ENCODE measurements around the gene KRTAP2-1.
"Not testable (repeated sequence)": the region's sequence is repeated elsewhere in the genome, so short reads cannot be mapped to it uniquely, and the experiment has no call there.

Gene KRTAP2-1, protein sequence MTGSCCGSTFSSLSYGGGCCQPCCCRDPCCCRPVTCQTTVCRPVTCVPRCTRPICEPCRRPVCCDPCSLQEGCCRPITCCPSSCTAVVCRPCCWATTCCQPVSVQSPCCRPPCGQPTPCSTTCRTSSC

DNA sequence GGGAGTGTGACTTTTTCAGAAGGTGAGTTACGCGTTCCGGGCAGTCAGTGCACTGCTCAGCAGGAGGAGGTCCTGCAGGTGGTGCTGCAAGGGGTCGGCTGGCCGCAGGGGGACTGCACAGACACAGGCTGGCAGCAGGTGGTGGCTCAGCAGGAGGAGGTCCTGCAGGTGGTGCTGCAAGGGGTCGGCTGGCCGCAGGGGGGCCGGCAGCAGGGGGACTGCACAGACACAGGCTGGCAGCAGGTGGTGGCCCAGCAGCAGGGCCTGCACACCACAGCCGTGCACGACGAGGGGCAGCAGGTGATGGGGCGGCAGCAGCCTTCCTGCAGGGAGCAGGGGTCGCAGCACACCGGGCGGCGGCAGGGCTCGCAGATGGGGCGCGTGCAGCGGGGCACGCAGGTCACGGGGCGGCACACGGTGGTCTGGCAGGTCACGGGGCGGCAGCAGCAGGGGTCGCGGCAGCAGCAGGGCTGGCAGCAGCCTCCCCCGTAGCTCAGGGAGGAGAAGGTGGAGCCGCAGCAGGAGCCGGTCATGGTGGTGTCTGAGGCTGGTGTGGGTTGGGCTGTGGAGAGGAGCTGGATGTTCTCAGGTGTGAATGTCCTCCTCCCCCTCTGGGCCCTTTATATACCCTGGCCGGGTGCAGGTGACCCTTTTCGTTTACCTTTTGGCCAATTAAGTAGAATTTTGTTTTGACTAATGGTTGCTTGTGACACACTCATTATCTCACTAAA is at the start of gene KRTAP2-1:
Gene KRTAP2-1 (minus strand): TSS at position 582 of the 731 bp plus-strand sequence. CDS start 49 bp downstream, at position 533.
- DNase-seq: not testable (repeated sequence)

DNA sequence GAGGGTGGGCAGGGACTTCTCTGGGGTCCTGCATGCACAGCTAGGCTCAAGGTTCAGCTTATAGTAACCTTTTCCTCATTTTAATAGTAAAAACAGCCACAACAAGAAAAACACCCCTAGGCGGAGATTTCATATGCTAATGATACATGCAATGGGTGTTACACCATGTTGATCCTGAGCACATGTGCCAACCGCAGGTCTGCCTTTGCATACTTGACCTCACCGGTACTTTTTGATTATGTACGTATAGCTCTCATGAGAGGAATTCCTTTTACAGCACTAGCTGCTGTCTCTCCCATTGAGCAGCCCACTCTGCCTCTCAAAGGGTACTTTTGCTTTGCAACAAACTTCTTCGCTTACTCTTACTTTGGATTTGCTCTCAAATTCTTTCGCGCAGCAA is 48.9 kb upstream of the KRTAP2-1 start:
- DNase-seq: no peak

DNA sequence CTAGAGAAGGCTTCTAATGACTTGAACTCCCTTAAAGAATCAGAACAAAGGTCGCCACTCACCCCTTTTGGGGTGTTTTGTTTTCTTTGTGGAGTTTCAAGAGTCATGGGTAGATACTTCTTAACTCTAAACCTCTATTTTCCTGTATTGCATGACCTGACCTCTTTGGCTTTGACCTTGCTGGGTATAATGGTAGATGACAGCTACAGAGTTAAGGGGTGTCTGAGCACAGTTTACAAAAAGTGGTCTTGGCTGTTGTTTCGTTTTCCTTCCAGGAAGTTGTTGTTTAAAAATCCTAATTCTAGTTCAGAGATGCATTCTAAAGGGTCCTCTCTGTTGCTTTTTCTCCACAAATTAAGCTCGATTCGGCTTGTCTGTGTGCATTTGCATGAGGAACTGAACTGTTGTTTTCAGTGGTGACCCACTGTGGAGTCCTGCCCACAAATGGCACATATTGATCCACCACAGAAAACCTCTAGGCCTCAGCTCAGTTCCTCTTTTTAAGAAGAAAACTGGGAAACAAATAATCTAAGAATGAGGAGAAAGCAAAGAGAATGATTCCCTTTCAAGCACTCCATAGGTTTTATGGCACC is 41.7 kb upstream of the KRTAP2-1 start:
- not testable (repeated sequence) for DNase-seq

DNA sequence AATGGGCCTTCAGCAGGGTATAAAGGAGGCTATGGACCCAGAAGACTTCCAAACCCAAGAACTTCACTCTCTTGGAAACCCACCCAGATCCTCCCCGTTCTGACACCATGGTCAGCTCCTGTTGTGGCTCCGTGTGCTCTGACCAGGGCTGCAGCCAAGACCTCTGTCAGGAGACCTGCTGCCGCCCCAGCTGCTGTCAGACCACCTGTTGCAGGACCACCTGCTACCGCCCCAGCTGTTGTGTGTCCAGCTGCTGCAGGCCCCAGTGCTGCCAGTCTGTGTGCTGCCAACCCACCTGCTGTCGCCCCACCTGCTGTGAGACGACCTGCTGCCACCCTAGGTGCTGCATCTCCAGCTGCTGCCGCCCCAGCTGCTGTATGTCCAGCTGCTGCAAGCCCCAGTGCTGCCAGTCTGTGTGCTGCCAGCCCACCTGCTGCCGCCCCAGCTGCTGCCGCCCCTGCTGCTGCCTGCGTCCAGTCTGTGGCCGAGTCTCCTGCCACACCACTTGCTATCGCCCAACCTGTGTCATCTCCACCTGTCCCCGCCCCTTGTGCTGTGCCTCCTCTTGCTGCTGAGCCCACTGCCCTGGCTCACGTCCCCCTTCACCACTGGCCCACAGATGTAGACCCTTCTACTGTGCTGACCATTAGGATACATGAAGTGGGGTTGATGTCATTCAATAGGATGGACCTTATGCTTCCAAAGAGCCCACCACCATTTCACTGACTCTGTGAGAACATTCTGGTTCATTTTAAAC is 37.2 kb upstream of the KRTAP2-1 start, which contains the start of gene KRTAP4-7:
Gene KRTAP4-7 (plus strand): TSS at position 51 of the 757 bp plus-strand sequence. CDS start 57 bp downstream, at position 108.
- DNase-seq: not testable (repeated sequence)

DNA sequence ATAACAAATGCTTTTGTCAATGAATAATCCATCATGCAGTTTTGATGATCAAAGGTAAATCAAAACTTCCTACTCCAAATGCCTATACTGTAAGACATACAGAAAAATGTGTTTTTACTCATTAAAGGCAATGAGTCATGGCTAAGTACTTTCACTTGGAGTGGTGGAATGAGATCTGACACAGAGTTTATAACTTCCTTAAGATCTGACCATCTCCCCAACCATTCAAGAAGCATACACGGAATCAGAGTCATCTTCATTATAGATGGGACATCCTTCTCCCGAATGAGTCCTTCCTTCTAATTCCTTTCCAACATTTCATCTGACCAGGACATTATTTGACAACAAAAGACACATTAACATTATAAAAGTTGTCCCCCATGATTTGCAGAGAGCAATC is 36.3 kb upstream of the KRTAP2-1 start:
- DNase-seq: not testable (repeated sequence)

DNA sequence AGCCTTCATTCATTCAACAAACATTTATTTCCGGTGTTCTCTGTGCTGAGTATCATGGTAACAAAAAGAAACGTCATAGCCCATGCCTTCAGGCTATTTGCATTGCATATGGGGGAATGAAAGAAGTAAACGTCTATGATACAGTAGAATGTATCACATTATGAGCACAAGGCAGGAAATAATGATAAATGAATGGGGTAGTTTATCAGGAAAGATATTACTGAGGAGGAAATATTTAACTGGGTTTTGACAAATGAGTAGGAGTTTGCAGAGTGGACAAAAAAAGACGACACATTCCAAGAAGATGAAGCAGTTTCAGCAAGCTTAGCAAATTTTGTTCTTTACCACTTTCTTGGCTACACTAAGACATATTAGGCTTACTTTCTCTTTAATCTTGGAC is 35.5 kb upstream of the KRTAP2-1 start:
- DNase-seq: no peak

DNA sequence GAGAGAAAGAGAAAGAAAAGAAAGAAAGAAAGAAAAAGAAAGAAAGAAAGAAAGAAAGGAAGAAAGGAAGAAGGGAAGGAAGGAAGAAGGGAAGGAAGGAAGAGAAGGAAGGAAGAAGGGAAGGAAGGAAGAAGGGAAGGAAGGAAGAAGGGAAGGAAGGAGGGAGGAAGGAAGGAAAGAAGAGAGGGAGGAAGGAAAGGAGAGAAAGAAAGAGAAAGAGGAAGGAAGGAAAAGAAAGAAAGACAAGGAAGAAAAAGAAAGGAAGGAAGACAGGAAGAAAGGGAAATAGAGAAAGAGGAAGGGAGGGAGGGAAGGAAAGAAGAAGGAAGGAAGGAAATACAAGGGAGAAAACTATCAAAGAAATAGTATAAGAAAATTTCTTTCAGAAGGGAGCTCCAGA is 29.7 kb upstream of the KRTAP2-1 start:
- DNase-seq: no peak

DNA sequence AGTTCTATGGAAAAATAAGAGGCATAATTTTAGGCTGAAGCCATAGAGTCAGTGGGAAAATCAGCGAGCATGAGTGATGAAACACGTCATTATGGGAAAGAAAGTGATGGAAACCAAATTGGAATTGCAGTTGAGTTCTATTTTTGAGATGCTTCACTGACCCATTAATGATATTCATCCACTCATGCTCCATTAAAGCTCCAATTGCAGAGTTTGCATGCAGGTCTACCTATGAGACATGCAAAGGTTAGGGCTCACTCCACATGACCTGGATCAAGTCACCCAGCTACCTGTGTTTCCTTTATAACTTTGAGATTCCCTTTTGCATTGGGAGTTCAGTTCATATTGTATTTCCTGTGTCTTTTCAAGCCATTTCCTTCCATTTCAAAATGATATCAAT is 26.6 kb upstream of the KRTAP2-1 start:
- DNase-seq: no peak

DNA sequence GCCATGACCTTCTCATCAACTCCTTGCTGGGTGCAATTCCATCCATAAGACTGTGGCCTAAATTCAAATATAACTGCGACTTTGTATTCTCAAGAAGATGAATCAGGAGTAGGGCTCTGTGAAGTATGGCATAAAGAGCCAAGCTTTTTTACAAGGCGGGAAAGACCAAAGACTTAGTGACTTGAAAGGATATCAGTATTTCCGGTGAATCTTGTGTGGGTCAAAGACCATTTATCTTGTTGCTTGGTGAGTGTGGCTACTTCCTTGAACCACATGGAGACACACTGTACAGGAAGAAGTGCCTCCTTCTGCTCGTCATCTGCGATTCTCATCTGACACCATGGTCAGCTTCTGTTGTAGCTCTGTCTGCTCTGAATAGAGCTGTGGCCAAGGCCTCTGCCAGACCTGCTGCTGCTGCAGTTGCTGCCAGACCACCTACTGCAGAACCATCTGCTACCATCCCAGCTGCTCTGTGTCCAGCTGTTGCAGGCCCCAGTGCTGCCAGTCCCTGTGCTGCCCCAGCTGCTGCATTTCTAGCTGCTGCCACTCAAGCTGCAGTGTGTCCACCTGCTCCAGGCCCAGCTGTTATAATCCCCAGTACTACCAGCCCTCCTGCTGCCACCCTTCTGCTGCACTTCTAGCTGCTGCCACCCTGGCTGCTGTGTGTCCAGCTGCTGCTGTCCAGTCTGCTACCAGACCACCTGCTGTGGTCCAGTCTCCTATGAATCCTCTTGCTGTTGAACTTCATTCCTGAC is 24.7 kb upstream of the KRTAP2-1 start:
- DNase-seq: no peak

DNA sequence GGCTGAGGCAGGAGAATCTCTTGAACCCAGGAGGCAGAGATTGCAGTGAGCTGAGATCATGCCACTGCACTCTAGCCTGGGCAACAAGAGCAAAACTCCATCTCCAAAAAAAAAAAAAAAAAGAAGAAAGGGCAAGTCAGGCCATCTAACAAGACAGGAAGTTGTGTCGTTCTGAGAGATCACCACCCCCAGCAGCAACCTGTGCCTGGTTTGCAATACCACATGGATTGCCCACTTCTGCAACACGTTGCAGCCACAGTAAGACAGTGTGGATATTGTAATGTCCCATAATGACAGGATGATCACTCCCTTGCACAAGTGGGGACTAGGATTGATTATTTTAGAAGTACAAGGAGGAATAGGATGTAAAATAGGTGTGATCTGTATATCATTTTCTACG is 21.9 kb upstream of the KRTAP2-1 start:
- no peak for DNase-seq

DNA sequence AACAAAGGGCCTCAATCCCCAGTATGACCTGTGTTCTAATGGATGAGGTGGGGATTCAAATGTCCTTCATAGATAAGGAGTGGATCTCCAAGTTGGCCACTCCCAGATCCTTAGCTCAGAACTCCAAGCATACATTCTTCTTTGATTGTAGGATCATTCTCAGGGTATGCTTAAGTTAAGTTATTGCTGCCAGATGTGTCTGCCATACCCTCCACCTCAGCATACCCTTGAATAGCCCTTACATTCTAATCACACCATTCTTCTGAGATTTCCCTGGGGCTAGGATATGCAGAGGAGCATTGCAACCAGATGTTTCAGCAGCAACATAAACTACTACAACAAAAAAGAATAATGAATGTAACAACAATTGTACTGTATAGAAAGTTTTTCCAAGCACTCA is 20.2 kb upstream of the KRTAP2-1 start:
- DNase-seq: no peak

DNA sequence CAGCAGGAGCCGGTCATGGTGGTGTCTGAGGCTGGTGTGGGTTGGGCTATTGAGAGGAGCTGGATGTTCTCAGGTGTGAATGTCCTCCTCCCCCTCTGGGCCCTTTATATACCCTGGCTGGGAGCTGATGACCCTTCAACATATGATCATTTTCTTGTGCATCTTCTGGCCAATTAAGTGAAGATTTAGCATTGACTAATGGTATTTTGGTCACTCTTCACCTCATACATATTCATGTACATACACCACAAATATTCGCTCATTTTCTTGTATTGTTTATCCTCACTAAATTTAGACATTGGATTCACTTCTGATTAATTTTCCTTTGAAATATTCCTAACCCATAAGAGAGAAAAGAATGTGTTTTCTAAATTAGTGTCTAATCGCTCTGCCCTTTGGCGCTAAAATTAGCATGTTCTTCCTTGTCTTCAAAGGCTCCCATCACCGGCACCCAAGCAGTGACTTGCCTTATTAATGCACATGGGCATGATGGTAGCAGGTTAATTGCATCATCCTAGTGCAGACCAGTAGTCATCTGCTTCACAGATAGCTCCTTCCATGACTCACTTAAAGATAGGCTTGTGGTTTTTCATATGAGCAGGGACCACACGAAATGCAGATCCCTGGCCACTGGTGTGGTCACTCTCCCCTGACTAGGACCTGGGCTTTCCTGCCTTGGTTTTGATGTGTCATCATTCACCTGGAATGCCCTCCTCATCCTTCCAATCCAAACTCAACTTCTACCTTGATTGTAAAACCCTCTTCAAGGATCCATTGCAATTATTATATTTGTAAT is 18.9 kb upstream of the KRTAP2-1 start, which contains the start of gene KRTAP2-4:
Gene KRTAP2-4 (minus strand): TSS at position 51 of the 796 bp plus-strand sequence. CDS start 34 bp downstream, at position 17.
- no peak for DNase-seq

DNA sequence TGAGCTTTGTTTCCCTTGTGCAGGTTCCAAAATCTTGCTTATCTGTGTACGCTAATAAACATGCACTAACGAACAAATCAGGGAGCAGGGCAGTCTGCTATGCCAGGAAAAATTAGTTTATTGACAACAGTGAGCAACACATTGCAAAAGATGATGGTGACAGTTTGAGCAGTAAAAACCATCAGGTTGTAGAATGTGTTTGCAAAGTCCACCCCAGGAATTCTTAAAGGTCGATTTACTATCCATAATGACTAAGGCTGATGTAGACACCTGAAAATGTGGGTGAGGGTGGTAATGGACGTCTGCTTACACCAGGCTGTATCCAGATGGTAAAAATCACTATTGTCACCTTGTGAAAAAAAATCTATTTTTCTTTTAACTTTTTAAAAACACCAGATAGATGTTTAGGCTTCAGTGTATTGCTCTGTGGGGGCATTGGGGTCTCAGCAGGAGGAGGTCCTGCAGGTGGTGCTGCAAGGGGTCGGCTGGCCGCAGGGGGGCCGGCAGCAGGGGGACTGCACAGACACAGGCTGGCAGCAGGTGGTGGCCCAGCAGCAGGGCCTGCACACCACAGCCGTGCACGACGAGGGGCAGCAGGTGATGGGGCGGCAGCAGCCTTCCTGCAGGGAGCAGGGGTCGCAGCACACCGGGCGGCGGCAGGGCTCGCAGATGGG is 18.0 kb upstream of the KRTAP2-1 start:
- DNase-seq: not testable (repeated sequence)

DNA sequence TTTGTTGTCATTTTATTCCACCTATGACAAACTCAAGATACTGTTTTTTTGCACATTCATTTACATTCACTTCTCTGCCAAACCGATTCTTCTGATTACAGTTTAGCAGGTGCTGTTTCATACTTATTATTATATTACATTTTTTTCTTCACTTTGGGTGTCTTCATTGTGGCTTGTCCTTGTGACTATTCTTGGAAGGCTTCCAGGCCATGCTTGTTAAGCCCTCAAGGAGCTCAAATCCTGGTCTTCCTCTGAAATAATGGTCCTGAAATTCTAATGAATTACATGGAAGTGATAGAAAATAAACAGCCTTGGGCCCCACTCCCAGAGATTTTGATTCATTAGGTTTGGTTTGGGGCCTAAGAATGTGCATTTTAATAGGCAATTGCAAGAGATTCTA is 17.2 kb upstream of the KRTAP2-1 start:
- DNase-seq: no peak

DNA sequence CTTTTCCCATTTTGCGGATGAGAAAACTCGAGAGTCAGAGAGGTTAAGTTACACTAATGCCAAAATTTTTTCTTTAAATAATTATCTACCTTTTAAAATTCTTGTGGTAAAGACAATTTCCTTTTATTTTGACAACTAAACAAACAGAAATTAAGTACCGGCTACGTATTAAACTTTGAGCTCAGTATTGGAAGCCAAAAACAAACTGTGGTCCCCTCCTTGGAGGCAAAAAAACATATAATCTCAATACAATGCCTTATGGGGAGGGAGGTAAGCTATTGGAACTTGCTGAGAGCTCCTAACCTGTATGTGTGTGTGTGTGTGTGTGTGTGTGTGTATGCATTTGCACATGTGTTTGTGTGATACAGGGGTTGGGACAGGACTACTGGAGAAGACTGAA is 16.3 kb upstream of the KRTAP2-1 start:
- DNase-seq: no peak

DNA sequence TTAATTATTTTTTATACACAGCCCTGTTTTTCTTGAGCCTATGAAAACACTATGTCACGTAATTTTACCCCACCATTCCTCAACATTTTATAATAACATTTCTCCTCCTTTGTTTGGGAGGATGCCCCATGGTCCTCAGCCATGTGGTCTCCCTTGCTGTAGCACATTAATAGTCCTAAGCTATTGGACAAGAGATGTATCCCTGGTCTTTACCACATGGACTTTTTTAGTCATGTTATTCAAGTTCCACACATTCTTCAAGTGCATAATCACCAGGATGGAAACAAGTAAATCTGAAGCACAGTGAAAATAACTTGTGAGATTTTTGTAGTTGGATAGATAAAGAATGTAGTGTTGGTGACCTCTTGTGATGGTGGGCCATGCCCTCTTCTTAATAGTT is 14.8 kb upstream of the KRTAP2-1 start:
- DNase-seq: no peak

DNA sequence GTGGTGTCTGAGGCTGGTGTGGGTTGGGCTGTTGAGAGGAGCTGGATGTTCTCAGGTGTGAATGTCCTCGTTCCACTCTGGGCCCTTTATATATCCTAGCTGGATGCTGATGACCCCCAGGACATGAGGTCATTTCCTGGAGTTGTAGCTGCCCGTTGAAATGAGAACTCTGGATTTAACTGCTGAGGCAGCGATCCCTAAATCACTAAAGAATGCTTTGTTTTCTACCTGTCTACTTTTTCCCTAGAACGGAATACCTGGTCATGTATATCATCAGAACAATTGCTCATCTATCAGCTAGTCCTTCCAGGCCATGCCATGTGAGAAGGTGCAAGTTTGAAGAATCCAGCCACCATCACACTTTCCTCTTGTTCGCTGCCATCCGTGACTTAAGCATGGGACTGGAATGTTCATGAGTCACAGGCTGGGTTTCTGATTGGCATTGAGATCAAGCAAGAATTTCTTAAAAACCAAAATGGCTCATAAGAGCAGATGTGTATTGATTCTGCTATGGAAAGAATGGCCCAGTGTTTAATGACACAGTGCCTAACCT is 13.0 kb upstream of the KRTAP2-1 start, which contains the start of gene KRTAP2-3:
Gene KRTAP2-3 (minus strand): TSS at position 63 of the 553 bp plus-strand sequence. CDS start 64 bp downstream, outside the sequence.
- DNase-seq: no peak

DNA sequence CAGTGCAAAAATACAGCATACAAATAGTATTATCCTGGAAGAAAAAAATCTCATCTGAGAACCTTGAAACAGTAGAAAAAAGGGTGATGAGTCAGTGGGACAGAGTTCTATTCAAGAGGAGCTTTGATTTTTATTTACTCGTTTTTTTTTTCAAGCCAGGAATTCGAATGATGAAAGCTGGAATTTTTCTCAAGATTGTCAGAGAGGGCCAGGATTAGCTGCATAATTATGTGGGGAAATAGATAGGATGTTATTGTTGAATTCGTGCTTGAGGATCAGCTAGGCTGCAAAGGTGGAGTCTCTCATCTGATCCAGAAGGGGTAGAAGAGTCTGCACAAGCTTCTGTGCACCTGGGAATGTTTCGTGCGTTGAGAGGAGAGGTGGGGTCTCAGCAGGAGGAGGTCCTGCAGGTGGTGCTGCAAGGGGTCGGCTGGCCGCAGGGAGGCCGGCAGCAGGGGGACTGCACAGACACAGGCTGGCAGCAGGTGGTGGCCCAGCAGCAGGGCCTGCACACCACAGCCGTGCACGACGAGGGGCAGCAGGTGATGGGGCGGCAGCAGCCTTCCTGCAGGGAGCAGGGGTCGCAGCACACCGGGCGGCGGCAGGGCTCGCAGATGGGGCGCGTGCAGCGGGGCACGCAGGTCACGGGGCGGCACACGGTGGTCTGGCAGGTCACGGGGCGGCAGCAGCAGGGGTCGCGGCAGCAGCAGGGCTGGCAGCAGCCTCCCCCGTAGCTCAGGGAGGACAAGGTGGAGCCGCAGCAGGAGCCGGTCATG is 12.3 kb upstream of the KRTAP2-1 start:
- not testable (repeated sequence) for DNase-seq

DNA sequence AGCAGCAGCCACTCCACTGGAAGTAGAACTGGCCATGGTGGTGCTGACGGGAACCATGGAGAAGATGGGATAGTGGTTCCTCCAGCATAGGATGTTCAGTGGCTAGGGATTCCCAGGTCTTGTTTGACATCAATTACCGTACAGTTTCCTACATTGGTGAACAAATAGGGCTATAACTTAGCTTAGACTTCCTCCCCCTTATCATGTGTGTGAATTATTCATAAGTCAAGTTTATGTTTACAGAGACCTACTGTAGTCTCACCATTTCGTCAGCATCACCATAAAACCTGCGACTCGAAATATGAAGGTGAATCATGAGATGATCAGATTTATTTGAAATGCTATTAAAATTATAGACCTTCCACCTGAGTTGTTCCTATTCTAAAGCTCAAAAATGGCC is 11.6 kb upstream of the KRTAP2-1 start:
- no peak for DNase-seq

DNA sequence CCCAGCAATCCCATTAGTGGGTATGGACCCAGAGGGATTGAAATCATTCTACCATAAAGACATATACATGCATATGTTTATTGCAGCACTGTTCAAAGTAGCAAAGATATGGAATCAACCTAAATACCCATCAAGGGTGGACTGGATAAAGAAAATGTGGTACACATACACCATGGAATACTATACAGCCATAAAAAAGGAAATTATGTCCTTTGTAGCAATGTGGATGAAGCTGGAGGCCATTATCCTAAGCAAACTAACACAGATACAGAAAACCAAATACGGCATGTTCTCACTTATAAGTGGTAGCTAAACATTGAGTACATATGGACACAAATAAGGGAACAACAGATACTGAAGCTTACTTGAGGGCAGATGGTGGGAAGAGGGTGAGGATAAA is 10.4 kb upstream of the KRTAP2-1 start:
- DNase-seq: no peak
